ENCODE results near the gene PLEKHS1. TPM values are rescaled to one million over a fixed set of nuclear protein-coding genes. Genes with fewer than 3 reads are reported as not detected.

Gene PLEKHS1
- total RNA-seq, 1 experiment from 2014 or later = not detected

DNA sequence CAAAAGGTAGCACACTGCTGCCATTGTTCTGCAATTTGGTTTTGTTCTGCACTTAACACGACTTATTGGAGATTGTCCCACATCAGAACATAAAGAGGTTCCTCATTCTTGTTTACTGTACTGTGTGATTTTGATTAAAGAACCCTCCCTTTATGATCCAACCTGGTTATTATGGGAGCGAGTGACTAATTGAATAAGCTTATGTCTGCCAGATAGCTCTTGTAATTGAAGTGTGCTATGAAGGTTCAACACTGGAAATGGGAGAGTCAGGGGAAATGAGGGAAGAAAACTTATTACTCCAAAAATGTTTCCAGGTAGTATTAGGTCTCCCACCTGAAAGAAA lies 37.9 kb upstream of the PLEKHS1 start:
- Histone ChIP-seq H4K5ac (ENCODE audit: insufficient read length, low read depth, low read length) (no peak overlapping the region), H4K91ac (ENCODE audit: insufficient read length, low read depth, low read length) (no peak overlapping the region), H2BK15ac (ENCODE audit: low read depth, low read length) (no peak overlapping the region), H2BK120ac (ENCODE audit: low read depth, low read length, poor library complexity, severe bottlenecking) (no peak overlapping the region), H3K14ac (ENCODE audit: insufficient read depth, low read length) (no peak overlapping the region), H3K79me2 (ENCODE audit: insufficient read depth, low read length) (no peaks in the 10 kb centered on the region), H3K4me2 (ENCODE audit: insufficient read depth, insufficient read length, low read length) (no peak overlapping the region), H3K18ac (ENCODE audit: insufficient read length, low read depth, low read length) (no peak overlapping the region), H2BK12ac (ENCODE audit: insufficient read length, low read depth, low read length) (no peak overlapping the region), H2AFZ (ENCODE audit: low read length) (no peak overlapping the region), H3K27ac (ENCODE audit: insufficient read length, low read depth, low read length) (no peak overlapping the region), H3T11ph (ENCODE audit: low read length) (no peak overlapping the region), H3K56ac (ENCODE audit: insufficient read length, low read depth, low read length) (no peak overlapping the region), H3K23me2 (ENCODE audit: insufficient read length, low read depth, low read length, poor library complexity, severe bottlenecking) (no peaks in the 10 kb centered on the region), H4K8ac (replicated peaks; ENCODE audit: insufficient read length, low read depth, low read length) (no peak overlapping the region), H2BK20ac (ENCODE audit: low read depth, low read length, poor library complexity, severe bottlenecking) (no peak overlapping the region), H3K4me1 (ENCODE audit: insufficient read depth, low read length) (peaks cover 11% of the 10 kb centered on the region; the same call in 1 of the 2 replicates), H3K23ac (ENCODE audit: insufficient read length, low read depth, low read length) (no peak overlapping the region), H3K79me1 (ENCODE audit: insufficient read depth, low read depth, low read length, poor library complexity, severe bottlenecking) (no peaks in the 10 kb centered on the region), H4K20me1 (ENCODE audit: control insufficient read depth, insufficient read depth, insufficient read length) (no peaks in the 10 kb centered on the region), H3K9me3 (ENCODE audit: control insufficient read depth, low read depth, low read length) (no peaks in the 10 kb centered on the region), H2BK5ac (ENCODE audit: insufficient read length, low read length) (no peak overlapping the region), H3K27me3 (ENCODE audit: insufficient read depth, low read length) (no peaks in the 10 kb centered on the region), H3K4ac (ENCODE audit: low read depth, low read length) (no peak overlapping the region), H2AK5ac (ENCODE audit: insufficient read length, low read length) (no peak overlapping the region), H3K9ac (ENCODE audit: extremely low read depth, insufficient read length, low read length) (no peak overlapping the region)
- Mint-ChIP-seq H3K27ac (no peak overlapping the region), H3K9me3 (no peaks in the 10 kb centered on the region), H3K36me3 (ENCODE audit: insufficient read depth in 1 of 3, low read depth in 3 of 3) (peaks cover 0 to 2% (median 0%) of the 10 kb centered on the region in 3 experiments; a peak in 2 of 7 replicates), H3K27me3 (ENCODE audit: low read depth) (peaks cover 8% of the 10 kb centered on the region), H3K4me3 (no peak overlapping the region), H3K4me1 (peaks cover 32 to 42% of the 10 kb centered on the region in 2 experiments)
- no peak for DNase-seq
- WGBS (ENCODE audit: extremely low coverage, insufficient read length, low lambda C conversion rate) = no CpG with 5 or more reads among the region's 2 CpGs
- no peak for TF ChIP-seq CTCF (conservative IDR thresholded peaks at IDR 0.05)
